ENCODE data around the gene SLC16A10.

DNA sequence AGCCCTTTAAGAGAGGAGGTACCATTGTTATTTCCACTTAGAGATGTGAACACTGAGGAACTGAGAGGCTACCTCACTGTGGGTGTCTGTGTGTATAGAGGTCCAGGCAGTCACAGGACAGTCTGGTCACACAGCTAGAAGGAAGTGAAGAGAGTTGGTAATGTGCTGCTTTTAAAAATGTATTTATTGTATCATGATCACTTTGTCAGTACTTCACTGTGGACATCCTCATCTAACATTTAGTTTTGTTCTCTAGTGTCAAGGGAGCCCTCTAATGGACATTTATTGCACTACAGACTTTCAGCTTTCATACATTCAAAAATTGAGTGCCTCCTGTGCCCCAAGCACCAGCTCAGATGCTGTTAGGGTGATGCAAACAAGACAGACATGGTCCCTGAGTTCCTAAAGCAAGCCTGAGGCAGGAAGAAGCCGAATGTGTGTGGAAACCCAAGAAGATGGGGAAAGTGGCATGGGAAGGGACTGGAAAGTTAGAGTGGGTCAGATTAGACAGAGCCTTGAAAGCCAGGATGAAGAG is 123.0 kb downstream of the SLC16A10 start:
- TF ChIP-seq, protein P1, sequence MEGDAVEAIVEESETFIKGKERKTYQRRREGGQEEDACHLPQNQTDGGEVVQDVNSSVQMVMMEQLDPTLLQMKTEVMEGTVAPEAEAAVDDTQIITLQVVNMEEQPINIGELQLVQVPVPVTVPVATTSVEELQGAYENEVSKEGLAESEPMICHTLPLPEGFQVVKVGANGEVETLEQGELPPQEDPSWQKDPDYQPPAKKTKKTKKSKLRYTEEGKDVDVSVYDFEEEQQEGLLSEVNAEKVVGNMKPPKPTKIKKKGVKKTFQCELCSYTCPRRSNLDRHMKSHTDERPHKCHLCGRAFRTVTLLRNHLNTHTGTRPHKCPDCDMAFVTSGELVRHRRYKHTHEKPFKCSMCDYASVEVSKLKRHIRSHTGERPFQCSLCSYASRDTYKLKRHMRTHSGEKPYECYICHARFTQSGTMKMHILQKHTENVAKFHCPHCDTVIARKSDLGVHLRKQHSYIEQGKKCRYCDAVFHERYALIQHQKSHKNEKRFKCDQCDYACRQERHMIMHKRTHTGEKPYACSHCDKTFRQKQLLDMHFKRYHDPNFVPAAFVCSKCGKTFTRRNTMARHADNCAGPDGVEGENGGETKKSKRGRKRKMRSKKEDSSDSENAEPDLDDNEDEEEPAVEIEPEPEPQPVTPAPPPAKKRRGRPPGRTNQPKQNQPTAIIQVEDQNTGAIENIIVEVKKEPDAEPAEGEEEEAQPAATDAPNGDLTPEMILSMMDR (conservative IDR thresholded peaks at IDR 0.05), result peak; percentile 87
- no peak for TF ChIP-seq EZH2 (IDR thresholded peaks at IDR 0.05; ENCODE audit: low read depth)

Data from PC-9 (cell line).